ENCODE data around the gene DHRS4.
"Not testable (repeated sequence)": the region's sequence is repeated elsewhere in the genome, so short reads cannot be mapped to it uniquely, and the experiment has no call there.

DHRS4 gene

GRCh38 chr14:23996825-23997224 lies 43.3 kb downstream of the DHRS4 start:
- H3K36me3 ChIP-seq (ENCODE audit: control insufficient read depth, insufficient read depth, low read length); H3K4me1 ChIP-seq (ENCODE audit: control insufficient read depth, insufficient read depth, low read length); H3K27me3 ChIP-seq (ENCODE audit: control insufficient read depth, insufficient read depth, low read length); H3K4me3 ChIP-seq (ENCODE audit: low read length); H3K27ac ChIP-seq (ENCODE audit: low read depth, low read length); H3K9ac ChIP-seq (ENCODE audit: low read length): not testable (repeated sequence)

- not testable (repeated sequence) for H3K27me3 ChIP-seq (ENCODE audit: control insufficient read depth, insufficient read depth, low read length); H3K9ac ChIP-seq (ENCODE audit: low read length); H3K4me3 ChIP-seq (ENCODE audit: low read length); H3K4me1 ChIP-seq (ENCODE audit: control insufficient read depth, insufficient read depth, low read length); H3K36me3 ChIP-seq (ENCODE audit: control insufficient read depth, insufficient read depth, low read length); H3K27ac ChIP-seq (ENCODE audit: low read depth, low read length)
Observed at GRCh38 chr14:23999640-24000039, 46.1 kb downstream of the DHRS4 start.

- H3K4me3 ChIP-seq (ENCODE audit: low read length); H3K4me1 ChIP-seq (ENCODE audit: control insufficient read depth, insufficient read depth, low read length); H3K36me3 ChIP-seq (ENCODE audit: control insufficient read depth, insufficient read depth, low read length); H3K27me3 ChIP-seq (ENCODE audit: control insufficient read depth, insufficient read depth, low read length); H3K9ac ChIP-seq (ENCODE audit: low read length); H3K27ac ChIP-seq (ENCODE audit: low read depth, low read length): not testable (repeated sequence)
Observed at GRCh38 chr14:24001078-24001477, 47.5 kb downstream of the DHRS4 start.

DNA sequence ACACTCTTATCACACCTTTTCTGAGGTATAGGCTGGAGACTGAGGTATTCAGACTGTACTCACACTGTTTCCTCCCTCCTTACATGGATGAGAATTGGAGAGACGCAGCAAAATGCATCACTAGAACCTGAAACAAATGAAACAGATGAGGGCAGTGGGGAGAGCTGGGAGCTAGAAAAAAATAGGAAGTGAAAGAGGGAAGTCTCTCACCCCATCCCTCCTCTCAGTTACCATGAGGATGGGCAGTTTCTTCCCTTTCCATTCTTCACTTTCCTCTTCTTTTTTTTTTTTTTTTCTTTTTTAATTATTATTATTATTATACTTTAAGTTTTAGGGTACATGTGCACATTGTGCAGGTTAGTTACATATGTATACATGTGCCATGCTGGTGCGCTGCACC lies 48.1 kb downstream of the DHRS4 start:
- H3K9ac ChIP-seq (ENCODE audit: low read length); H3K27ac ChIP-seq (ENCODE audit: low read depth, low read length); H3K27me3 ChIP-seq (ENCODE audit: control insufficient read depth, insufficient read depth, low read length); H3K4me3 ChIP-seq (ENCODE audit: low read length); H3K4me1 ChIP-seq (ENCODE audit: control insufficient read depth, insufficient read depth, low read length); H3K36me3 ChIP-seq (ENCODE audit: control insufficient read depth, insufficient read depth, low read length): not testable (repeated sequence)

DNA sequence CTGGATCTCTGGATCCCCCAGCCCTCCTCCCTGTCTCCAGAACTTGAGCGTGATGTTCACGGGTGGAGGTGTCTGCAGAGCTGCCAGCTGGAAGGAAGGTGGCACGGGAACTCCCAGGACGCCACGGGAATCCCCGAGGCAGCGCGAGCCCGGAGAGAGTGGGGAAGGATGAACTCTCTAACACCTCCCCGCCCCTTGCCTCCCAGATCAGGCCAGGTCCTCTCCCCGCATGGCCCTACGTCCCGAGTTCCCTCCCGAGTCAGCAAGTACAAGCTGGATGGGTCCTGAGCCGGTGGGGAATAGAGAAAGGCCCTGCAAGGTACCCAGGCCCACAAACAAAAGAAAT lies 52.9 kb downstream of the DHRS4 start:
- Histone ChIP-seq H3K4me3 (ENCODE audit: low read length) (peak overlapping the region; percentile 52), H3K27ac (ENCODE audit: low read depth, low read length) (peak overlapping the region; percentile 58)
- not testable (repeated sequence) for H3K36me3 ChIP-seq (ENCODE audit: control insufficient read depth, insufficient read depth, low read length); H3K4me1 ChIP-seq (ENCODE audit: control insufficient read depth, insufficient read depth, low read length); H3K9ac ChIP-seq (ENCODE audit: low read length); H3K27me3 ChIP-seq (ENCODE audit: control insufficient read depth, insufficient read depth, low read length)

DNA sequence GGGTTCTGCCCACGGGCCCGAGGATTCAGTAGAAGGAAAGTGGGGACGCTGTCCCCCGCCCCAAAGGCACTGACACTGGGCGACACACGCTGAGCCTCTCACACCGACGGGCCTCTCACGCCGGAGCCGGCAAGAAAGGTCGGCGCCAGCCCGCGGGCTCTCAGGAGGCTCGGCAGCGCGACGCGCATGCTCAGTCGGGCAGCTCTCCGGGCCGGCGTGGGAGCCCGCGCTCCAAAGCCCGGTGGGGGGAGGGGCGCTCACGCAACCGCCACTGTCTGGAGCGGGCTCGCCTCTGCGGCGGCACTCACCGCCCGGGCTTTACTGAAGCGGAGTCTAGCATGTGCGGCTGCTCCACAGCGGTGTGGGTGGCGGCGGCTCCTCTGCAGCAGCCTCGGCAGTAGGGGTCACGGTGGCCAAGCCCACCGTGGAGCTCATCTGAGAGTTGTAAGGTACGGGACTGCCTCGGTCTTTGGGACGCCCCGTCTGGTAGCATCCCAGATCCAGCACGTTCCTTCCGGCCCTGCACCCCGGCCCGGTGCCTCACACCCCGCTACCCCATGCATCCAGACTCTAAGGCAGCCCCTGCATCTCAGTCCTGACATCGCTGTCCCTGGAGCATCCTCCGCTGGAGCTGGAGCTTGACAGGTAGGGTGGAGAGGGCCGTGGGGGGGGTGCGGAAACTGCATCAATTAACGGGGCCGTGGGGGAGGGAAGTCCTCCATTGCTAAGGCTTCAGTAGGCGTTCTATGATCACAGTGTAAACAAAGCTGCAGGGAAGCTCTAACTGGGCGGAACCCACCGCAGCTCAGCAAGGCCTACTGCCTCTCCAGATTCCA lies 53.5 kb downstream of the DHRS4 start:
- H3K27me3 ChIP-seq (ENCODE audit: control insufficient read depth, insufficient read depth, low read length); H3K9ac ChIP-seq (ENCODE audit: low read length); H3K4me1 ChIP-seq (ENCODE audit: control insufficient read depth, insufficient read depth, low read length); H3K36me3 ChIP-seq (ENCODE audit: control insufficient read depth, insufficient read depth, low read length): not testable (repeated sequence)
- H3K4me3 ChIP-seq (ENCODE audit: low read length), result peak overlapping the region; percentile 59
- peak overlapping the region; percentile 58 for H3K27ac ChIP-seq (ENCODE audit: low read depth, low read length)

GRCh38 chr14:24011051-24011450 lies 57.5 kb downstream of the DHRS4 start:
- H3K36me3 ChIP-seq (ENCODE audit: control insufficient read depth, insufficient read depth, low read length), result no peaks in the 10 kb centered on the region
- H3K27me3 ChIP-seq (ENCODE audit: control insufficient read depth, insufficient read depth, low read length), result no peaks in the 10 kb centered on the region
- no peak overlapping the region for H3K4me3 ChIP-seq (ENCODE audit: low read length)
- no peaks in the 10 kb centered on the region for H3K4me1 ChIP-seq (ENCODE audit: control insufficient read depth, insufficient read depth, low read length)
- H3K27ac ChIP-seq (ENCODE audit: low read depth, low read length), result no peak overlapping the region
- no peak overlapping the region for H3K9ac ChIP-seq (ENCODE audit: low read length)

DNA sequence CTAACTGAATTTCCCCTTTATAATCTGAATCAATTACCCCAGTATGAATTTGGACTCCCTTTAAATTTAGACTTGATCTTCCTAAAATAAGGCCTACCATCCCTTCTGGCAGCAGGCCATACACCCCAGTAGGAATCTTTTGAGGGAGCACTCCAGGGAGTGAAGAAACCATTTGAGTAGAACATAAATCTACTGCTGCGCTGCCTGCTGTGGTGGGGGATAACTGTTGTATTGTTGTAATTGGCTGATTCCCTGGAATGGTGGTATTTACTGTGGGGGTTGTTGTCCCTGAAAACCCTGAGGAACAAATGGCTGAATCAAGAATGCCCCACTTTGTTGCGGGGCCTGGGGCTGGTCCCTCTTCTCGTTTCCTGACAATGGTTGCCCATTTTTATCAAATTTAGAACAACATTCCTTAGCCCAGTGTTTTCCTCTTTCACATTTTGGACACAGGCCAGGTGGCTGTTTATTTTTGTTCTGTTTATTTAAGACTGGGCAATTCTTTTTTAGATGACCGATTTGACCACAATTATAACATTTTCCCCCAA lies 59.2 kb downstream of the DHRS4 start:
- not testable (repeated sequence) for H3K36me3 ChIP-seq (ENCODE audit: control insufficient read depth, insufficient read depth, low read length); H3K27ac ChIP-seq (ENCODE audit: low read depth, low read length); H3K4me3 ChIP-seq (ENCODE audit: low read length); H3K9ac ChIP-seq (ENCODE audit: low read length); H3K4me1 ChIP-seq (ENCODE audit: control insufficient read depth, insufficient read depth, low read length); H3K27me3 ChIP-seq (ENCODE audit: control insufficient read depth, insufficient read depth, low read length)

- Histone ChIP-seq H3K4me1 (ENCODE audit: control insufficient read depth, insufficient read depth, low read length) (no peaks in the 10 kb centered on the region), H3K27me3 (ENCODE audit: control insufficient read depth, insufficient read depth, low read length) (no peaks in the 10 kb centered on the region), H3K4me3 (ENCODE audit: low read length) (no peak overlapping the region), H3K27ac (ENCODE audit: low read depth, low read length) (no peak overlapping the region), H3K36me3 (ENCODE audit: control insufficient read depth, insufficient read depth, low read length) (no peaks in the 10 kb centered on the region), H3K9ac (ENCODE audit: low read length) (no peak overlapping the region)
Observed at GRCh38 chr14:24013654-24014514, 60.3 kb downstream of the DHRS4 start.

DNA sequence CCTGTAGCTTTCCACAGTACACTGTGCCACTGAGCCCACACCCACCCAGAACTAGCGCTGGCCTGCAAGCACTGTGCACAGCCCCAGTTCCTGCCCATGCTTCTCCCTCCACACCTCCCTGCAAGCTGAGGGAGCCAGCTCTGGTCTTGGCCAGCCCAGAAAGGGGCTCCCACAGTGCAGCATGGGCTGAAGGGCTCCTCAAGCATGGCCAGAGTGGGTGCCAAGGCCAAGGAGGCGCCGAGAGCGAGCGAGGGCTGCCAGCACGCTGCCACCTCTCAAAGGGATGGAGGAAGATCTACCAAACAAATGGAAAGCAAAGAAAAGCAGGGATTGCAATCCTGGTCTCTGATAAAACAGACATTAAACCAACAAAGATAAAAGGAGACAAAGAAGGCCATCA lies 62.2 kb downstream of the DHRS4 start:
- not testable (repeated sequence) for H3K9ac ChIP-seq (ENCODE audit: low read length); H3K36me3 ChIP-seq (ENCODE audit: control insufficient read depth, insufficient read depth, low read length); H3K4me1 ChIP-seq (ENCODE audit: control insufficient read depth, insufficient read depth, low read length); H3K27me3 ChIP-seq (ENCODE audit: control insufficient read depth, insufficient read depth, low read length); H3K27ac ChIP-seq (ENCODE audit: low read depth, low read length); H3K4me3 ChIP-seq (ENCODE audit: low read length)
